Erythroblast (primary cell): Measurements from ENCODE around the gene MAP4K2.

ENCODE experiments used
- GATA1 ChIP-seq: IDR thresholded peaks from 2 replicates; pipeline ENCODE4 v1.6.1; 2011; ENCODE audit warnings: low read depth, mild to moderate bottlenecking, control low read depth, low read length, moderate library complexity
- POLR2A ChIP-seq: IDR thresholded peaks from 2 replicates; pipeline ENCODE4 v1.6.1; 2011; ENCODE audit warnings: mild to moderate bottlenecking, low read length

DNA sequence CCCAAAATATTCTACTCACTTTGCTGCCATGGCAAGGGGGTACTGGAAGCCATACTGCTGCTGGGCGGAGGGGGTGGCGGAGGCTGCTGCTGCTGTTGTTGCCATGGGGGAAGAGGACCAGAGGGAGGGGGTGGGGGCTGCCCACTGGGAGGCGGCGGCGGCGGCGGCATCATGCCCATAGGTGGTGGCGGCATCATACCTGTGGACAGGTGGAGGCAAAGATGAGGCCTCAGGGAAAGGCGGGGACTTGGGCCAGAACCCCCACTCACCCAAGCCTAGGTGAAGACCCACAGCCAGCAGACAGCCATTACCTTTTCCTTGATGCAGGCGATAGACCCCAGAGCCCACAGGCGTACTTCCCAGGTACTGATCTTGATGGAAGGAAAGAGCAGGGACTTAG, 36.1 kb downstream of the MAP4K2 start:
- TF ChIP-seq POLR2A (no peak), GATA1 (no peak)
